Measurements from ENCODE around the gene PAK5. TPM values are rescaled to one million over a fixed set of nuclear protein-coding genes. Genes with fewer than 3 reads are reported as not detected.
A peak's percentile ranks its signal among the peaks of the same experiment; 100 is the strongest.

Gene PAK5
- total and polyA plus RNA-seq, 2 donors (not counting 1 experiment from before 2014, with no cell fraction given): not detected

GRCh38 chr20:9495701-9496100 is 343.2 kb downstream of the PAK5 start:
- H3K9me3 ChIP-seq (ENCODE audit: control insufficient read depth, insufficient read depth, low read depth, low read length): no peaks in the 10 kb centered on the region
- H3K4me3 ChIP-seq (replicated peaks in 1 of 4; ENCODE audit: control extremely low read depth in 1 of 4, insufficient read depth in 1 of 4, low read depth in 3 of 4, low read length in 4 of 4): no peak overlapping the region
- no peaks in the 10 kb centered on the region for H4K20me1 ChIP-seq (ENCODE audit: control insufficient read depth, extremely low read depth, insufficient read depth, low read length)
- H3K27me3 ChIP-seq (ENCODE audit: control insufficient read depth, insufficient read depth, low read length): no peaks in the 10 kb centered on the region
- H2AFZ ChIP-seq (ENCODE audit: low read length): no peak overlapping the region
- no peak overlapping the region for H3K9ac ChIP-seq (ENCODE audit: insufficient read depth, low read length)
- H3K79me2 ChIP-seq (ENCODE audit: control insufficient read depth, insufficient read depth, low read length): no peaks in the 10 kb centered on the region
- peak in 1 of 2 donors; percentile 47 for DNase-seq (ENCODE audit: low read depth in 2 of 2)
- H3K4me2 ChIP-seq (ENCODE audit: extremely low read depth, insufficient read depth, low read length): no peak overlapping the region
- no peak for TF ChIP-seq EZH2 (IDR thresholded peaks at IDR 0.05; ENCODE audit: low read length, missing control alignments)
- no peak for TF ChIP-seq CTCF (conservative IDR thresholded peaks at IDR 0.05 in 1 of 2, IDR thresholded peaks at IDR 0.05 in 1 of 2; ENCODE audit: low read depth in 1 of 2, low read length in 2 of 2)
- H3K36me3 ChIP-seq (ENCODE audit: control insufficient read depth, insufficient read depth, low read length): no peaks in the 10 kb centered on the region
- peaks cover 5% of the 10 kb centered on the region for H3K4me1 ChIP-seq (ENCODE audit: control insufficient read depth, extremely low read depth, insufficient read depth, low read length)
- H3K27ac ChIP-seq (ENCODE audit: insufficient read depth, low read length): no peak overlapping the region

- Histone ChIP-seq H3K27me3 (ENCODE audit: control insufficient read depth, insufficient read depth, low read length) (no peaks in the 10 kb centered on the region), H3K79me2 (ENCODE audit: control insufficient read depth, insufficient read depth, low read length) (no peaks in the 10 kb centered on the region), H3K4me2 (ENCODE audit: extremely low read depth, insufficient read depth, low read length) (no peak overlapping the region), H3K27ac (ENCODE audit: insufficient read depth, low read length) (no peak overlapping the region), H3K4me1 (ENCODE audit: control insufficient read depth, extremely low read depth, insufficient read depth, low read length) (peaks cover 7% of the 10 kb centered on the region), H3K9me3 (ENCODE audit: control insufficient read depth, insufficient read depth, low read depth, low read length) (no peaks in the 10 kb centered on the region), H3K4me3 (replicated peaks in 1 of 4; ENCODE audit: control extremely low read depth in 1 of 4, insufficient read depth in 1 of 4, low read depth in 3 of 4, low read length in 4 of 4) (no peak overlapping the region), H2AFZ (ENCODE audit: low read length) (no peak overlapping the region), H3K36me3 (ENCODE audit: control insufficient read depth, insufficient read depth, low read length) (no peaks in the 10 kb centered on the region), H4K20me1 (ENCODE audit: control insufficient read depth, extremely low read depth, insufficient read depth, low read length) (no peaks in the 10 kb centered on the region), H3K9ac (ENCODE audit: insufficient read depth, low read length) (no peak overlapping the region)
- TF ChIP-seq CTCF (conservative IDR thresholded peaks at IDR 0.05 in 1 of 2, IDR thresholded peaks at IDR 0.05 in 1 of 2; ENCODE audit: low read depth in 1 of 2, low read length in 2 of 2) (no peak), EZH2 (IDR thresholded peaks at IDR 0.05; ENCODE audit: low read length, missing control alignments) (no peak)
- peak; percentile 28 to 42 for DNase-seq (ENCODE audit: low read depth in 2 of 2)
Measured at GRCh38 chr20:9493803-9494202, 345.1 kb downstream of the PAK5 start.

- Histone ChIP-seq H3K4me1 (ENCODE audit: control insufficient read depth, extremely low read depth, insufficient read depth, low read length) (peaks cover 7% of the 10 kb centered on the region), H3K4me2 (ENCODE audit: extremely low read depth, insufficient read depth, low read length) (peak overlapping the region; percentile 23), H4K20me1 (ENCODE audit: control insufficient read depth, extremely low read depth, insufficient read depth, low read length) (no peaks in the 10 kb centered on the region), H3K4me3 (replicated peaks in 1 of 4; ENCODE audit: control extremely low read depth in 1 of 4, insufficient read depth in 1 of 4, low read depth in 3 of 4, low read length in 4 of 4) (no peak overlapping the region), H3K36me3 (ENCODE audit: control insufficient read depth, insufficient read depth, low read length) (no peaks in the 10 kb centered on the region), H3K9ac (ENCODE audit: insufficient read depth, low read length) (no peak overlapping the region), H2AFZ (ENCODE audit: low read length) (no peak overlapping the region), H3K79me2 (ENCODE audit: control insufficient read depth, insufficient read depth, low read length) (no peaks in the 10 kb centered on the region), H3K27ac (ENCODE audit: insufficient read depth, low read length) (peak overlapping the region; percentile 66), H3K27me3 (ENCODE audit: control insufficient read depth, insufficient read depth, low read length) (no peaks in the 10 kb centered on the region), H3K9me3 (ENCODE audit: control insufficient read depth, insufficient read depth, low read depth, low read length) (no peaks in the 10 kb centered on the region)
- TF ChIP-seq CTCF (conservative IDR thresholded peaks at IDR 0.05 in 1 of 2, IDR thresholded peaks at IDR 0.05 in 1 of 2; ENCODE audit: low read depth in 1 of 2, low read length in 2 of 2): no peak
- no peak for TF ChIP-seq EZH2 (IDR thresholded peaks at IDR 0.05; ENCODE audit: low read length, missing control alignments)
- DNase-seq (ENCODE audit: low read depth in 2 of 2): peak in 1 of 2 donors; percentile 61
Measured at GRCh38 chr20:9492067-9492466, 346.8 kb downstream of the PAK5 start.
